GM06990 (cell line): ENCODE measurements around the gene HMGXB3.

ENCODE experiments used
- DNase-seq: peaks from one replicate; pipeline ENCODE4 v3.0.0-alpha.2; 2011; ENCODE audit not compliant: insufficient read length; ENCODE audit errors: extremely low read depth
- H3K27me3 ChIP-seq: replicated peaks from 2 replicates; pipeline ENCODE4 v1.6.0; 2011; ENCODE audit warnings: low read length; ENCODE audit not compliant: control insufficient read depth, insufficient read depth
- H3K36me3 ChIP-seq: 2 replicates; pipeline ENCODE4 v1.5.1; 2011; ENCODE audit warnings: low read length; ENCODE audit not compliant: control insufficient read depth, insufficient read depth
- H3K4me3 ChIP-seq: replicated peaks from 2 replicates; pipeline ENCODE4 v1.5.1; 2011; ENCODE audit warnings: low read depth, mild to moderate bottlenecking, control low read depth, low read length
- CTCF ChIP-seq: IDR thresholded peaks from 2 replicates; pipeline ENCODE4 v1.5.1; 2011; ENCODE audit warnings: low read length, control low read depth, mild to moderate bottlenecking, inconsistent platforms; ENCODE audit not compliant: insufficient read depth, poor library complexity, severe bottlenecking

The HMGXB3 gene

GRCh38 chr5:150065886-150066285, 65.3 kb downstream of the HMGXB3 start:
- TF ChIP-seq CTCF, result no peak
- Histone ChIP-seq H3K36me3 (no peaks in the 10 kb centered on the region), H3K4me3 (no peak overlapping the region), H3K27me3 (no peaks in the 10 kb centered on the region; the same call in none of the 2 replicates)
- no peak for DNase-seq

- Histone ChIP-seq H3K36me3 (no peaks in the 10 kb centered on the region), H3K4me3 (no peak overlapping the region), H3K27me3 (no peaks in the 10 kb centered on the region; the same call in none of the 2 replicates)
- TF ChIP-seq CTCF, result no peak
- DNase-seq, result no peak
These were observed 65.9 kb downstream of the HMGXB3 start for GRCh38 chr5:150066436-150066835.

DNA sequence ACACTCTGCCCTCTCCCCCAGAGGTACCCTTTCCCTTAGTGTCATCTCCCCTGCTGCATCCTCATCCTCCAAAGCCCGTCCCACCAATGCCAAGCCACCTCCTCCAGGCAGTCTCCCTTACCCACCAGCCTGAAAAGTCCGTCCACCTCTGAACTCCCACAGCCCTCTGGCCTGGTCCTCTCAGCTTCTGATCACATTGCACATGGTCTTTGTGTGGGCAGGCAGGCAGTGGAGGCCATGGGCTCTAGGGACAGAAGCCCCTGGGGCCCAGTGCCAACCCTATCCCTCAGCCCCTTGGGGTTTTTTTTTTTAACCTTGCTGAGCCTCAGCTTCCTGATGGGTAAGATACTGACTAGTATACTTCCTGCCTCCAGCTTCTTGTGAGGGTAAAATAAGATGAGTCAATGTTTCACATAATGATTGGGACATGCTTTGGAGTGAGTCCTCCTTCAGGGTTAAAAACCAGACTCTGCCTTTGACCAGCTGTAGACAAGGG, 66.4 kb downstream of the HMGXB3 start:
- Histone ChIP-seq H3K4me3 (no peak overlapping the region), H3K27me3 (no peaks in the 10 kb centered on the region; the same call in none of the 2 replicates), H3K36me3 (no peaks in the 10 kb centered on the region)
- no peak for DNase-seq
- no peak for TF ChIP-seq CTCF

- H3K4me3 ChIP-seq, result no peak overlapping the region
- DNase-seq, result no peak
- no peak for TF ChIP-seq CTCF
These were observed 66.9 kb downstream of the HMGXB3 start for GRCh38 chr5:150067405-150067960.

DNA sequence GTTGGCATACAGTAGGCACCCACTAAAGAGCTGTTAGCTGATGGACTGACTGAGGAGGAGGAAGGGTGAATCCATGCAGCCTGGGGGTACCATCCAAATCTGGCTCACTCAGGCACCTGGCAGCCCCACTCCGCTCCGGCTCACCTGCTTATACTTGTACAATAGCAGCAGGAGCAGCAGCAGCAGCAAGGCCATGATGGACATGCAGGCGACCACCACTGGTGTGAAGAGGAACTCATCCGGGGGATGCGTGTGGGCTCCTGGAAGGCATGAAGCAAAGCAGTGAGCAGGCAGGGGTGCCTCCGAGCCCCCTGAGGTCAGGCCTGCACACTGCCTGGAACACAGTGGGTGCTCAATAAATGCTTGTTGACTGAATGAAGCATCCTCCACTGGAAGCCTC, 67.5 kb downstream of the HMGXB3 start:
- no peak for TF ChIP-seq CTCF
- DNase-seq, result no peak
- Histone ChIP-seq H3K4me3 (no peak overlapping the region), H3K27me3 (no peaks in the 10 kb centered on the region; the same call in none of the 2 replicates), H3K36me3 (no peaks in the 10 kb centered on the region)

More at GRCh38 chr5:150067405-150067960, 66.9 kb downstream of the HMGXB3 start:
- Histone ChIP-seq H3K27me3 (no peaks in the 10 kb centered on the region; the same call in none of the 2 replicates), H3K36me3 (no peaks in the 10 kb centered on the region)
